GM21360 (cell line): ENCODE results near the gene CCDC88A.
"Not testable (repeated sequence)": the region's sequence is repeated elsewhere in the genome, so short reads cannot be mapped to it uniquely, and the experiment has no call there.

ENCODE experiments used
- ATAC-seq: cut with Tn5 transposase; IDR thresholded peaks from one replicate; pipeline ENCODE4 v1.9.1; 2021; ENCODE audit warnings: mild to moderate bottlenecking, moderate library complexity; ENCODE audit not compliant: unreplicated experiment

CCDC88A gene

DNA sequence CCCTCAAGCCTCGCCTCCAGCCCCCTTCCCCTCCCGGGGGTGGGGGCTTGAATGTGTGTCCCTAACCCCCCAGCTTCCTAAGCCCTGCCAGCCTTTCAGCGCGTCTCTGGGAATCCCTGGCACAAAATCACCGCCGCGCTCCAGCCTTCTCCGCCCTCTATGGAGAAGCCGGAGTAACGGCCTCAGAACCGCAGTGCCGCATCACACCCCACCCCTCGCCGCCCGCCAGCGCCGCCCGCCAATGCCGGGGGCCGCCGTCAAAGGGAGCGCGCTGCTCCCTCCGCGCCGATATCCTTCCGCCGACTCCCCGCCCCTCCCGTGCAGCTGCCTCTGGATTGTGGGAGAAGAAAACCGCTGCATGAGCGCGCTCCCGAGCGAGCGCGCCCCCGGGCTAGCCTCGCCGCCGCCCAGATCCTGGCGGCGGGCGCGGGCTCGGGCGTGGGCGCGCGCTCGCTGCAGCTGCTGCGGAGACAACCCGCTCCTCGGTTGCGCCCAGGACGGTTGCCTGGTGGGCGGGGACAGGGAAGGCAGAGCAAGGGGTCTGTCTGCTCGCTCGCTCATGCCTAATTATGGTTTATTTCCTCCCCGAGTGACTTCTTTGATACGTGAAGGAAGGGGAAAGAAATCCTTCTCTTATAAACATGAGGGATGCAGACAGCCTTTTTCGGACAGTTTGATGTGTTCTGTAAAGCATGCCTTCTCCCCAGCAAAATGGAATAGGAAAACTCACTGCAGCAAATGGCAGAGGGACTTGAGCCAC is at the start of gene CCDC88A:
TSS of gene CCDC88A (minus strand) at position 178 of the 760 bp plus-strand sequence. CDS start 777 bp downstream, outside the sequence.
- peak; percentile 74 for ATAC-seq

DNA sequence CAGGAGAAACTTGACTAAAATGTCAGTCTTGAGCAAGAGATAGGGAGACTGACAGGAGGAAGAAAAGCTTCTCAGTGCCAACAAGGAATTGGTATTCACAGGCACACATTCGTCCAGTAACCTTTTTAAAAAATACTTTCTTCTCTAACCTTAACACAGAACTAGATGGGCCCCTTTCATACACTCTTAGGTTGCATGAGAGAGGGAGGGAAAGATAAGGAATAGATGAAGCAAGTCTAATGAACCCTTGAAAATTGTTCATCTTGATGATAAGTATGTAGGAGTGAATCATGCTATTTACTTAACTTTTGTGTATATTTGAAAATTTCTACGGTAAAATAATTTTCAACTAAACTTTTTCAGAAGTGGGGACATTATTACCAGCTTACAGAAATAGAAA is 42.0 kb upstream of the CCDC88A start:
- no peak for ATAC-seq

DNA sequence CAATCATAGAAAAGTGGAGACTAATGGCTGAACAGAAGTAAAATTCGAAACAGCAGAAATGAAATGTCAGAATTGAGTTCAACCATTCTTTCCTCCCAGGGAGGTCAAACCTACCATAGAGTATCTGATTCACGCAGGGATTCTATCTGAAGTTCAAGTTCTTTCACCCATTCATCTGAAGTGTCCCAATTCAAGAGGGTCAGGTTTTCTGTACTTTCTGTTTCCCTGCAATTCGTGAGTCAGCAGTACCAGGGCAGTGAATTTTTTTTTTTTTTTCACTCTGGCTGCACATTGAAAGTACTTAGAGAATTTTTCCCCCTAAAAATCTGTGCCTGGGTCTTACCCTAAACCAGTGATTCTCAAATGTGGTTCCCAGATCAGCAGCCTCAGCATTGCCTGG is 40.9 kb upstream of the CCDC88A start:
- ATAC-seq, result no peak

DNA sequence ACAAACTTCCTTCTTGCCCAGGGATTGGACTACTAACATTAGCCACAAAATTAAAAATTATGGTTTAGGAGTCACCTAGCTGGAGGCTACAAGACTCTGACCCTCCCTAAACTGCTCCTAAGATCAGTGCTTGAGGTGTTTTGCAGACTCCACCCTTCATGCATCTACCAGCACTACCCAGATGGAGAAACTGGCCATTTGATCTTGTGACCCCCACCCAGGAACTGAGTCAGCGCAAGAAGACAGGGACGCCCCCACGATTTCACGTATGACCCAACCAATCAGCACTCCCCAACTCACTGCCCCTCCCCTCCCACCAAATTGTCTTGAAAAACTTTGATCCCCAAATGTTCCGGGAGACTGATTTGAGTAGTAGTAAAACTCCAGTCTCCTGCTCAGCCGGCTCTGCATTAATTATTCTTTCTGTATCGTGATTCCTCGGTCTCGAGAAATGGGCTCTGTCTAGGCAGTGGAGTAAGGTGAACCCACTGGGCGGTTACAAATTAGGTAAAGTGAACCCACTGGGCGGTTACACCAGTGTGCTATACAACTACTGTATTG is 40.1 kb upstream of the CCDC88A start:
- ATAC-seq, result no peak

DNA sequence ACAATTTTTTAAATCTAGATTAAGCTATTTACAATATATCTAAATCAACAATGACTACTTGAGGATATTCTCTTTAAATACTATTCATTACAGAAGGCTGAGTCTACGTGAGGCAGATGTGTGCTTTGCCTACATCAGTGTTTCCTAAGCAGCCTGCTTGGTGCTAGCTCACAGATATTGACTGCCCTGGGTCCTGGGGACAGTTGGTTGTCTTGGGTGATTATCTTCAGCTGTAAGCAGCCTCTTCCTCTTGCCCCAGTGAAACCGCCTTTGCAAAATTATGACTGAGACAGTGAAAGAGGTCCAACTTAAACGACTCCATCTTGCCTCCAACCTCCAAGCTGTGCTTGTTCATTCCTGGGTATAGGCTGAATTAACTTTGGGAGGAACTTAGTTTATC is 39.6 kb upstream of the CCDC88A start:
- no peak for ATAC-seq

DNA sequence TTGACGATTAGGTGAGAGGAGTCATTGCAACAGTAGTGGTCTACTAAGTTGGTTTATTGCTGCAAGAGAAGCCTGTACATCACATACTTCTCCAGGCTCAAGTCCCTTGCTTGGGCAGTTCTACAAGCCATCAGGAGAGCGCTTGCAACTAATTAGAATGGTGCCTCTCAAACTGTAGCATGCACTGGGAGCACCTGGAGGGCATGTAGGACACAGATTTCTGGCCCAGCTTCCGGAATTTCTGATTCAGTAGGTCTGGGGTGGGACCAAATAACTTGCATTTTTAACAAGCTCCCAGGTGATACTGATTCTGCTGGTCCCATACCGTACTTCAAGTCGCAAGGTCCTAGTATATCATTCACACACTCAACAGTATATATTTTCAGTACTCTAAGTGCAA is 34.5 kb upstream of the CCDC88A start:
- no peak for ATAC-seq

DNA sequence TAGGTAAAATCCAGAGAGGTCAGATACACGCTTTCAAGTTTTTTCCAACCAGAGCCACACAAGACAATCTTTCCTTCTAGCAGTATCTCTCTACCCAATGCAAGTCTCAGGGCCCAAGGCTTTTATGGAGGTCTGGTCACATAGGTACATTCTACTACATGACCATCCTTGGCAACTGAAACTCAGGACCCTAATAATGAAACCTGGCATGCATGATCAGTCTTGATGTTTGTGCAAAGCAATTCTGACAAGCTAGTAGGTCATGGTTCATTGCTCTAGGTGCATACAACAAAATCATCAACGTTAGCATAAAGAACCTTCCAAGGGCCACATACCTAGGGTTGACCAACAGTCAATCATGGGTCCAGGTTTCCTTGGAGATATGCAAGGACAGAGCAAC is 33.2 kb upstream of the CCDC88A start:
- peak; percentile 55 for ATAC-seq

- ATAC-seq, result no peak
These were observed 32.0 kb upstream of the CCDC88A start for GRCh38 chr2:55451699-55452098.

- not testable (repeated sequence) for ATAC-seq
These were observed 30.4 kb upstream of the CCDC88A start for GRCh38 chr2:55450014-55450413.

- ATAC-seq, result not testable (repeated sequence)
These were observed 22.5 kb upstream of the CCDC88A start for GRCh38 chr2:55442045-55442760.

- no peak for ATAC-seq
These were observed 21.7 kb upstream of the CCDC88A start for GRCh38 chr2:55441280-55441892.

GRCh38 chr2:55439101-55439397 is 19.4 kb upstream of the CCDC88A start:
- ATAC-seq, result no peak

GRCh38 chr2:55438391-55439100 is 18.9 kb upstream of the CCDC88A start:
- ATAC-seq, result no peak

DNA sequence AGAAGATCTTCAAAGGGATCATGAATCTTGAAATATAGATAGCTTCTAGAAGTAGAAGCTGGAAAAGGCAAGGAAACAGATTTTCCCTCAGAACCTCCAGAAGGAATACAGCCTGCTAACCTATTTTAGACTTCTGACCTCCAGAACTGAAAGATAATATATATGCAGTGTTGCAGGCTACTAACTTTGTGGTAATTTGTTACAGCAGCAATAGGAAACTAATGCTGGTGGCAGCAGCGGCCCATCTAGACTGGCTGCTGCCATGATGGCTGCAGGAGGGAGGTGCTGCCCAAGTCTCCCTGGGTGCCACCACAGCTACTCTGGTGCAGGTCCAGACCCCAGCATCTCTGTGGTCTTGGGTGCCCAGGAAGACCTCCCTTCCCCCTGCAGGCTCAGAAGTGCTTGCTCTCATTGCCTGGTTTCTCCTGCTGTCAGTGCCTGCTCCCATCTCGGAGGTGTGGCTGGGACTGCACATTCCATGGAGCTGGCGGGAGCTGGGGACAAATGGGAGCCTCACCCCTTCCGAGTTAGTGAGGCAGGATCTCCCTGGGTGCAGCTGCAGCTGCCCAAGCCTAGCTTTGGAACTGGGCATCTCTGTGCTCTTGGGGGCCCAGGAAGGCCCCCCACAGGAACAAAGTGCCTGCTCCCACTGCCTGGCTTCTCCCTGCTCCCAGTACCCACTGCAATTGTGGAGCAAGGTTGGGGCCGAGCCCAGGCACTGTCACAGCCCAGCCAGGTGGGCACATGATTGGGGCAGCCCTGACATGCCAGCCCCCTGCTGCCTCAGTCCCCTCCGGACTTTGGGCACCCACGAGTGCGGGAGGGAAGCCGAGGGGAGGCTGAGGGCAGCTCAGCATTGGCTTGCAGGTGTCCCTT is 18.1 kb upstream of the CCDC88A start:
- no peak for ATAC-seq

GRCh38 chr2:55431982-55432627 is 12.4 kb upstream of the CCDC88A start:
- peak; percentile 69 for ATAC-seq

DNA sequence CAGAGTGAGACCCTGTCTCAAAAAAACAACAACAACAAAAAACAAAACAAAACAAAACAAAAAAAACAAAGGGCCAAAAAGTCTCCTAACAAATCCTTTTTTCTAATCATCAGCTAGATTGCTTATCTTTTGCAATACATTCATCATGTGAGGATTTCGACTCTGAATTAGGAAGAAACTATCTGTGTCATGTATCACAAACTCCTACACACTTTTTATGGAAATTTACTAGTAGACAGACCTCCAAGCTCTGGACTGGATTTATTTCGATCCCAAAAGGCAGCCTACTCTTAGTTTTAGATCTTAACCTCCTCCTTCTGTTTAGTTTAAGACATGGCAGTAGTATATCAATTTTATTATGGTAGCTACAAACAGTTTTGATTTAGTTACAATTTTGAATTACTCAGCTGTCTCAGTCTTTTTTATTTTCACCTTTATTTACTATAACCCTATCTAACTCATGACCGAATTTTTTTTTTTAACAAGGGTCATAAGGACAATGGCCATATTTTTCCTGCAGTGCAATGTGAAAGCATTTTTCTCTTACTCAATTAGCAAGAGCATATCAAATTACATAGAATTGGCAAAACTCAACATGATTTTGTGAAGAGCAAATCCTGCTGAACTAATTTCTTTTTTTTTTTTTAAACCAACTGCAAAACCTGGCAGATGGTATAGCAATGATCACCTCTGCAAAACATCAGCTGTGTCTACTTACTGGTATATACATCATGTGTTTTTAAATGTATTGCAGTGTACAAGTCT is 10.7 kb upstream of the CCDC88A start:
- no peak for ATAC-seq

DNA sequence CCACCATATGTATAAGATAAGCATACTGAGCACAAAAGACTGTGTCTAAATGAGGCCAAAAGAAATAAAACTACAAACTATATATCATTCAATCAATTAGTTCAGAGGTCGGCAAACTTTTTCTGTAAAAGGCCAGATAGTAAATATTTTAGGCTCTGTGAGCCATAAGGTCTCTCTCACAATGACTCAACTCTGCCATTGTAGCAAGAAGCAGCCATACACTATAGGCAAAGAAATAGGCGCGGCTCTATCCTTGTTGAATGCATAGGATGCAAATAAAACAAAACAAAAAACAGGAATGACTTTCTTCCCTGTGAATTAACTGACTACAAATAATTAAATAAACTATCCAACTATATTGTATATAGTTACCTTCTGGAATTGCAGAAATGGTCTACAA is 8.6 kb upstream of the CCDC88A start:
- ATAC-seq, result no peak

GRCh38 chr2:55425431-55425831 is 5.8 kb upstream of the CCDC88A start:
- ATAC-seq, result no peak
